GM19023 (cell line): Measurements from ENCODE around the gene MFRP.

ENCODE experiments used
- ATAC-seq: cut with Tn5 transposase; IDR thresholded peaks from one replicate; pipeline ENCODE4 v1.9.1; 2021; ENCODE audit warnings: mild to moderate bottlenecking, moderate library complexity; ENCODE audit not compliant: unreplicated experiment

Gene MFRP

GRCh38 chr11:119298726-119299125 is 47.8 kb downstream of the MFRP start:
- ATAC-seq = no peak

- no peak for ATAC-seq
Observed at GRCh38 chr11:119297938-119298337, 48.6 kb downstream of the MFRP start.

GRCh38 chr11:119295178-119295577 is 51.3 kb downstream of the MFRP start:
- ATAC-seq = no peak

DNA sequence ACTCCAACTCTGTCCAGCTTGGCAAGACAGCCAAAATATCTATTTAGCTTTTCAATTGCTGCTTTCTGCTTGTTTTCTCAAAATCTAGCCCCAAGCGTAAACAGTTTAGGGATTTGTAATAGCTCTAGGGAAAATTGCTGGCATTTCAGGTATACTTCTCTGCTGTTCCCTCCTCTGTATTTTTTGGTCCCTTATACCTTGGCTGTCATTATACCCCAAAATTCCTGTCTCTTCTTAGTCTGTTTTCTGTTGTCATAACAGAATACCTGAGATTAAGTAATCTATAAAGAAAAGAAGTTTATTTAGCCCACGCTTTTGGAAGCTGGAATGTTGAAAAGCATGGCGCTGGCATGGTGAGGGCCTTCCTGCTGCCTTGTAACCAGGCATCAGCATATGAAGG is 53.0 kb downstream of the MFRP start:
- no peak for ATAC-seq

GRCh38 chr11:119290894-119291497 is 55.5 kb downstream of the MFRP start:
- ATAC-seq = no peak
